Sigmoid colon (tissue), 7 donors: ENCODE results near the gene DENND4A. TPM values are rescaled to one million over a fixed set of nuclear protein-coding genes. Genes with fewer than 3 reads are reported as not detected.
A peak's percentile ranks its signal among the peaks of the same experiment; 100 is the strongest.

Experiments
- DNase-seq: peaks from one replicate; pipeline ENCODE4 v3.0.0-alpha.2; 2019
- H3K27ac ChIP-seq, 4 donors: fragments of 200-600 bp; sonication (generic); one replicate each; pipeline ENCODE4 v1.5.1; 2016 to 2019; ENCODE audit warnings: mild to moderate bottlenecking in 1 of 4
- H3K27me3 ChIP-seq, 3 donors: fragments of 200-600 bp; sonication (generic); one replicate each; pipeline ENCODE4 v1.5.1; 2019; ENCODE audit warnings: mild to moderate bottlenecking in 1 of 3
- H3K36me3 ChIP-seq, 4 donors: fragments of 200-600 bp; sonication (generic); one replicate each; pipeline ENCODE4 v1.5.1; 2016 to 2019
- H3K4me1 ChIP-seq, 4 donors: fragments of 200-600 bp; sonication (generic); one replicate each; pipeline ENCODE4 v1.5.1; 2017 to 2019
- H3K4me3 ChIP-seq, 4 donors: fragments of 200-600 bp; sonication (generic); one replicate each; pipeline ENCODE4 v1.5.1; 2017 to 2019; ENCODE audit warnings: mild to moderate bottlenecking in 2 of 4, moderate library complexity in 1 of 4
- H3K9me3 ChIP-seq, 4 donors: fragments of 200-600 bp in 3 of 4; sonication (generic) in 3 of 4; one replicate each; pipeline versions ENCODE4 v1.5.1 to v1.6.1; 2013 to 2019
- CTCF ChIP-seq, 4 experiments: fragments of 450-650 bp in 3 of 4; fragments of 200-600 bp in 1 of 4; IDR thresholded peaks; one replicate each; pipeline ENCODE4 v1.5.1; 2016 to 2019; ENCODE audit warnings: antibody characterized with exemption in 4 of 4, mild to moderate bottlenecking in 3 of 4, moderate library complexity in 2 of 4
- EP300 ChIP-seq, 4 donors: sonication (generic); formaldehyde crosslinking; IDR thresholded peaks; one replicate each; pipeline ENCODE4 v1.6.1; 2017; ENCODE audit warnings: antibody characterized with exemption in 4 of 4
- POLR2A ChIP-seq, 2 donors: fragments of 450-650 bp; IDR thresholded peaks; one replicate each; pipeline ENCODE4 v1.6.1; 2016; ENCODE audit warnings: antibody characterized with exemption in 2 of 2, mild to moderate bottlenecking in 2 of 2, moderate library complexity in 2 of 2
- POLR2AphosphoS5 ChIP-seq, 4 donors: sonication (generic); formaldehyde crosslinking; IDR thresholded peaks; one replicate each; pipeline ENCODE4 v1.6.1; 2017; ENCODE audit warnings: antibody characterized with exemption in 4 of 4
- WGBS, 2 donors: extraction: QIAGEN DNeasy Blood & Tissue Kit; methylation state at CpG; one replicate each; pipeline ENCODE4 v1.1.7; 2013; 5-methylcytosine and 5-hydroxymethylcytosine counted together
- intact Hi-C: fragments of 100-400 bp; cut with DNase I; formaldehyde crosslinking; loops from one replicate; pipeline ENCODE4 v1.15.1; 2023
- polyA plus RNA-seq, 3 donors: library from polyadenylated mRNA; stranded (reverse); fragments of 200-250 nt; gene quantifications; one replicate each; pipeline ENCODE4 v1.2.3, GENCODE V29; 2013
- total RNA-seq, 4 donors: library from RNA; depleted of rRNA; stranded (reverse); fragments of >200 nt; gene quantifications; one replicate each; pipeline ENCODE4 v1.1.0, GENCODE V29; 2016
- donor health status: healthy with polysubstance abuse.
- donor health status: Bipolar disorder and iron deficiency.
- donor health status: healthy.

The DENND4A gene
- total and polyA plus RNA-seq, 7 donors: 2.4 to 46.1 (median 29.3) TPM

- Histone ChIP-seq H3K27me3 (no peaks in the 10 kb centered on the region), H3K27ac (no peak overlapping the region), H3K9me3 (no peaks in the 10 kb centered on the region), H3K36me3 (no peaks in the 10 kb centered on the region), H3K4me1 (peaks cover 0 to 22% (median 13%) of the 10 kb centered on the region in 4 donors), H3K4me3 (no peak overlapping the region)
- intact Hi-C loops: no loop called here
- TF ChIP-seq POLR2A (IDR thresholded peaks at IDR 0.05): no peak
- TF ChIP-seq CTCF (IDR thresholded peaks at IDR 0.05): no peak
- no peak for TF ChIP-seq POLR2AphosphoS5 (IDR thresholded peaks at IDR 0.05)
- TF ChIP-seq EP300 (IDR thresholded peaks at IDR 0.05): no peak
- DNase-seq: no peak
- 29 to 50% methylated on average over 3 of the region's 3 CpGs for WGBS, 2 donors
Measured at GRCh38 chr15:65773386-65774111, 18.5 kb downstream of the DENND4A start.

GRCh38 chr15:65772930-65773329 lies 19.2 kb downstream of the DENND4A start:
- no peaks in the 10 kb centered on the region for H3K27me3 ChIP-seq
- peaks cover 0 to 25% (median 13%) of the 10 kb centered on the region in 4 donors for H3K4me1 ChIP-seq
- no peaks in the 10 kb centered on the region for H3K36me3 ChIP-seq
- no peak overlapping the region for H3K4me3 ChIP-seq
- DNase-seq: no peak
- H3K9me3 ChIP-seq: no peaks in the 10 kb centered on the region
- no peak overlapping the region for H3K27ac ChIP-seq
- TF ChIP-seq CTCF (IDR thresholded peaks at IDR 0.05) (no peak), POLR2AphosphoS5 (IDR thresholded peaks at IDR 0.05) (no peak), EP300 (IDR thresholded peaks at IDR 0.05) (no peak), POLR2A (IDR thresholded peaks at IDR 0.05) (no peak)
- intact Hi-C loops: no loop called here
- WGBS, 2 donors: 71 to 78% methylated on average over 2 of the region's 2 CpGs

- TF ChIP-seq POLR2A (IDR thresholded peaks at IDR 0.05) (no peak), EP300 (IDR thresholded peaks at IDR 0.05) (no peak), POLR2AphosphoS5 (IDR thresholded peaks at IDR 0.05) (no peak)
- WGBS, 2 donors: 90 to 96% methylated on average over 9 of the region's 9 CpGs
- DNase-seq: no peak
- H3K4me3 ChIP-seq: no peak overlapping the region
- H3K27ac ChIP-seq: no peak overlapping the region
- no peaks in the 10 kb centered on the region for H3K36me3 ChIP-seq
- intact Hi-C loops: no loop called here
- no peaks in the 10 kb centered on the region for H3K27me3 ChIP-seq
- no peaks in the 10 kb centered on the region for H3K9me3 ChIP-seq
- peaks cover 0 to 35% (median 20%) of the 10 kb centered on the region in 4 donors for H3K4me1 ChIP-seq
Measured at GRCh38 chr15:65771870-65772269, 20.2 kb downstream of the DENND4A start.

- no peak for DNase-seq
- no peaks in the 10 kb centered on the region for H3K27me3 ChIP-seq
- H3K4me3 ChIP-seq: no peak overlapping the region
- intact Hi-C loops: no loop called here
- no peak for TF ChIP-seq POLR2AphosphoS5 (IDR thresholded peaks at IDR 0.05)
- TF ChIP-seq POLR2A (IDR thresholded peaks at IDR 0.05): no peak
- no peak for TF ChIP-seq CTCF (IDR thresholded peaks at IDR 0.05)
- TF ChIP-seq EP300 (IDR thresholded peaks at IDR 0.05): no peak
- 81 to 84% methylated on average over 3 of the region's 3 CpGs for WGBS, 2 donors
- H3K9me3 ChIP-seq: no peaks in the 10 kb centered on the region
- H3K36me3 ChIP-seq: no peaks in the 10 kb centered on the region
- H3K27ac ChIP-seq: no peak overlapping the region
- H3K4me1 ChIP-seq: peaks cover 0 to 42% (median 31%) of the 10 kb centered on the region in 4 donors
Measured at GRCh38 chr15:65769482-65769881, 22.6 kb downstream of the DENND4A start.

GRCh38 chr15:65767895-65768294 lies 24.2 kb downstream of the DENND4A start:
- 89 to 94% methylated on average over 8 of the region's 8 CpGs for WGBS, 2 donors
- no peak for DNase-seq
- intact Hi-C loops: no loop called here
- peak overlapping the region in 1 of 4 donors; percentile 42 for H3K27ac ChIP-seq
- H3K36me3 ChIP-seq: no peaks in the 10 kb centered on the region
- peaks cover 0 to 46% (median 33%) of the 10 kb centered on the region in 4 donors for H3K4me1 ChIP-seq
- H3K4me3 ChIP-seq: no peak overlapping the region
- no peaks in the 10 kb centered on the region for H3K27me3 ChIP-seq
- no peaks in the 10 kb centered on the region for H3K9me3 ChIP-seq
- TF ChIP-seq EP300 (IDR thresholded peaks at IDR 0.05) (no peak), POLR2AphosphoS5 (IDR thresholded peaks at IDR 0.05) (no peak), POLR2A (IDR thresholded peaks at IDR 0.05) (no peak), CTCF (IDR thresholded peaks at IDR 0.05) (no peak)
